Gastrocnemius medialis (tissue), 4 donors: Measurements from ENCODE around the gene ERI3. TPM values are rescaled to one million over a fixed set of nuclear protein-coding genes. Genes with fewer than 3 reads are reported as not detected.

Experiments used
- ATAC-seq, 2 donors: fragments of 150-250 bp; one replicate each; pipeline ENCODE4 v1.9.1; 2016
- DNase-seq, 2 donors: peaks; one replicate each; pipeline ENCODE4 v3.0.0-alpha.2; 2019
- H3K27ac ChIP-seq, 4 donors: fragments of 200-600 bp; sonication (generic); 1 replicate in 1 of 4; 2 replicates in 3 of 4; pipeline ENCODE4 v1.5.1; 2016 to 2018; ENCODE audit warnings: mild to moderate bottlenecking in 2 of 4, moderate library complexity in 1 of 4
- H3K27me3 ChIP-seq, 3 donors: fragments of 200-600 bp; sonication (generic) in 2 of 3; 1 replicate in 1 of 3; 2 replicates in 2 of 3; pipeline versions ENCODE4 v1.5.1 to v1.6.0; 2016 to 2019; ENCODE audit warnings: mild to moderate bottlenecking in 1 of 3, moderate library complexity in 1 of 3
- H3K36me3 ChIP-seq, 2 donors: fragments of 200-600 bp; sonication (generic) in 1 of 2; one replicate each; pipeline ENCODE4 v1.5.1; 2017 to 2018
- H3K4me1 ChIP-seq, 2 donors: fragments of 200-600 bp; sonication (generic) in 1 of 2; one replicate each; pipeline ENCODE4 v1.5.1; 2016 to 2017; ENCODE audit warnings: mild to moderate bottlenecking in 2 of 2
- H3K4me3 ChIP-seq, 4 donors: fragments of 200-600 bp; sonication (generic) in 3 of 4; 1 replicate in 1 of 4; 2 replicates in 3 of 4; pipeline ENCODE4 v1.5.1; 2016 to 2019; ENCODE audit warnings: mild to moderate bottlenecking in 2 of 4
- H3K9me3 ChIP-seq, 3 donors: fragments of 200-600 bp; sonication (generic) in 2 of 3; 1 replicate in 1 of 3; 2 replicates in 2 of 3; pipeline ENCODE4 v1.5.1; 2016 to 2019
- POLR2A ChIP-seq, 2 donors: fragments of 450-650 bp; IDR thresholded peaks; one replicate each; pipeline ENCODE4 v1.6.1; 2017; ENCODE audit warnings: antibody characterized with exemption in 2 of 2, mild to moderate bottlenecking in 2 of 2, moderate library complexity in 2 of 2
- in situ Hi-C, 4 donors: fragments of 200-750 bp; cut with MboI; loops; one replicate each; pipeline versions ENCODE4 v1.15.0 to v1.8.0; 2017; ENCODE audit warnings: low sequenced_read_pairs in 4 of 4
- intact Hi-C: fragments of 100-400 bp; cut with DNase I; formaldehyde crosslinking; loops from one replicate; pipeline ENCODE4 v1.15.1; 2023; ENCODE audit warnings: low total_unique reads
- total RNA-seq, 4 donors: library from RNA; depleted of rRNA; stranded (reverse); fragments of >200 nt; gene quantifications; one replicate each; pipeline versions ENCODE4 v1.1.0 to v1.2.3, GENCODE V29; 2016
- TF ChIP-seq, protein P1 (sequence below), 5 experiments: fragments of 450-650 bp in 3 of 5; fragments of 200-600 bp in 2 of 5; sonication (generic) in 2 of 5; IDR thresholded peaks in 4 of 5; conservative IDR thresholded peaks in 1 of 5; 1 replicate in 4 of 5; 2 replicates in 1 of 5; pipeline ENCODE4 v1.5.1; 2016 to 2019; ENCODE audit warnings: antibody characterized with exemption in 5 of 5, mild to moderate bottlenecking in 3 of 5, moderate library complexity in 3 of 5

Gene ERI3
- total RNA-seq, 4 donors from 2014 or later: 53.8 to 101 (median 79.8) TPM

DNA sequence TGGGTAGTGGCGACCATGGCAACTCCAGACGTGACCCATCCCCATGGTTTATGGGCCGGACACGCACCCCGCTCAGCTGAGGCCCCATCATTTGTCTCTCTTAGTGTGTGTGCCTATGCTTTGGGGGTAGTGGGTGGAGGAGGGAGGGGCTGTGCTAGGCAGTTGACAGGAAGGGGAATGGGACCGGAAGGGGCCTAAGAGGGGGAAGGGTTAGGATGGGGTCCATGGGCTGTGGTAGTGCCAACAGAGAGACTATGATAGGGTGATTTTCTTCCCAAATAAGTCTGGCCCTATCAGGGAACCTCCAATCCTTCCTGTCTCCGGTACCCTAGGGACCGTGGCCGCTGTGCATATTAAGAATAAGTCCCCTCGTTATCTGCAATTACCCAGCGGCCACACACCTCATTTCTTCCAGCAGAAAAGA lies 131.9 kb downstream of the ERI3 start:
- TF ChIP-seq, protein P1, sequence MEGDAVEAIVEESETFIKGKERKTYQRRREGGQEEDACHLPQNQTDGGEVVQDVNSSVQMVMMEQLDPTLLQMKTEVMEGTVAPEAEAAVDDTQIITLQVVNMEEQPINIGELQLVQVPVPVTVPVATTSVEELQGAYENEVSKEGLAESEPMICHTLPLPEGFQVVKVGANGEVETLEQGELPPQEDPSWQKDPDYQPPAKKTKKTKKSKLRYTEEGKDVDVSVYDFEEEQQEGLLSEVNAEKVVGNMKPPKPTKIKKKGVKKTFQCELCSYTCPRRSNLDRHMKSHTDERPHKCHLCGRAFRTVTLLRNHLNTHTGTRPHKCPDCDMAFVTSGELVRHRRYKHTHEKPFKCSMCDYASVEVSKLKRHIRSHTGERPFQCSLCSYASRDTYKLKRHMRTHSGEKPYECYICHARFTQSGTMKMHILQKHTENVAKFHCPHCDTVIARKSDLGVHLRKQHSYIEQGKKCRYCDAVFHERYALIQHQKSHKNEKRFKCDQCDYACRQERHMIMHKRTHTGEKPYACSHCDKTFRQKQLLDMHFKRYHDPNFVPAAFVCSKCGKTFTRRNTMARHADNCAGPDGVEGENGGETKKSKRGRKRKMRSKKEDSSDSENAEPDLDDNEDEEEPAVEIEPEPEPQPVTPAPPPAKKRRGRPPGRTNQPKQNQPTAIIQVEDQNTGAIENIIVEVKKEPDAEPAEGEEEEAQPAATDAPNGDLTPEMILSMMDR (IDR thresholded peaks at IDR 0.05 in 4 of 5, conservative IDR thresholded peaks at IDR 0.05 in 1 of 5): no peak
- TF ChIP-seq POLR2A (IDR thresholded peaks at IDR 0.05): no peak
- intact Hi-C loops: no loop called here
- no peaks in the 10 kb centered on the region for H3K27me3 ChIP-seq
- no peaks in the 10 kb centered on the region for H3K4me1 ChIP-seq
- in situ Hi-C loops: loop anchor here in 3 of 4 donors (25.0 kb wide), 1 partner anchor 364 kb away; no protein-coding TSS in a partner anchor
- no peak overlapping the region for H3K27ac ChIP-seq
- DNase-seq (no peak), ATAC-seq (no peak)
- H3K36me3 ChIP-seq: peaks cover 0 to 33% of the 10 kb centered on the region in 2 donors
- no peaks in the 10 kb centered on the region for H3K9me3 ChIP-seq
- H3K4me3 ChIP-seq: no peak overlapping the region

DNA sequence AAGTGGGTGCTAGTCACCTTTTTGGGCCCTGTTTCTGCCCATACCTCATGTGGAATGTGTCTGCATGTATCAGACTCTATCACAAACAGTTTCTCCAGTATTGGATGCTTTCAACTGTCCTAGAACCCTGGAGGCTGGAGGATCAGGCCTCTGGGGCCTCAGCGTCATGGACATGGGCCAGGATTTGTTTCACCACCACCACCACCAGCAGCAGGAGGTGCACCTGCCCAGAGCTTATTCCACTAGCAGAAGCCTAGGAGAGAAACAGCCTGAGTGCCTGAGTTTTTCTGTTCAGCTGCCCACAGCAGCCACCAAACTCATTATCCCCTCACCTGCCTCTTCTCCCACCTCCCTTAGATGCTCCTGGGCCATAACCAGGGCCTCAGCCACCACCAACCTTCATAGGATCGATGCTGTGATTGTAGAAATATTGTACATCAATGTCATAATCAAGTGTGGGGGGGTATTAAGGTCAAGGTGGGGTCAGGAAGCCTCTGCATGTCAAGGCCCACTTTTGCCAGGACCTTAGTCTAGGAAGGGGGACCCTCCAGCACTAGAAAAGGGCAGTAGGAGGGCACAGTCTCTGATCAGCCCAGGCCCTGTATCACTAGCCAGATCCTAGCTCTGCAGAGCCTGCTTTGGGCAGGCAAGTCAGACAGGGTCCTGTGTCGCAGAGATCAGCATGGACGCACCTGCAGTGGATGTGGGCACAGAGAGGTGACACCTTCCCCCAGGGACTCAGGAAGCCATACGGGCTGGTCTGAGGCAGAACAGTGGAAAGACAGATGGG lies 132.5 kb downstream of the ERI3 start:
- DNase-seq (no peak), ATAC-seq (no peak)
- H3K4me3 ChIP-seq: no peak overlapping the region
- H3K4me1 ChIP-seq: no peaks in the 10 kb centered on the region
- in situ Hi-C loops: loop anchor here in 3 of 4 donors (25.0 kb wide), 1 partner anchor 365 kb away; no protein-coding TSS in a partner anchor
- intact Hi-C loops: no loop called here
- H3K27me3 ChIP-seq: no peaks in the 10 kb centered on the region
- no peak for TF ChIP-seq POLR2A (IDR thresholded peaks at IDR 0.05)
- TF ChIP-seq, protein P1 (IDR thresholded peaks at IDR 0.05 in 4 of 5, conservative IDR thresholded peaks at IDR 0.05 in 1 of 5): no peak
- H3K9me3 ChIP-seq: no peaks in the 10 kb centered on the region
- peaks cover 0 to 37% of the 10 kb centered on the region in 2 donors for H3K36me3 ChIP-seq
- no peak overlapping the region for H3K27ac ChIP-seq

DNA sequence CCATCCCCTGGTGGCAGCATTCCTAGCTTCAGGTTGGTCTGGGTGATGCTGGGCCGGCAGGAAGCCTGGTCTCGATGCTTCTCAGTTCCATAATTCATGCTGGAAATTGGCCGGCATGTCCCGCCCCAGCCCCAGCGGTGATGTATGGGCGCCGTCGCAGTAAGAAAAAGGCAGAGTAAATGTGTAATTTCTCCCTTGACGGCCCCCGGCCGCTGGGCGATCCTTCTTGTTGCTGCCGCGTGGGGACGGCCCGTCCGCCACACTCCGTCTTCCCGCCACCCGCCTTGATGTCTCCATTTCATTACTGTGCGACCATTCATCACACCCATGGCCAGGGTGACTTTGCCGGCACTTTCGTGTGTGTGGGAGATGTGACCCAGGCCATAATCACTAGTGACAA lies 133.3 kb downstream of the ERI3 start:
- Histone ChIP-seq H3K27me3 (no peaks in the 10 kb centered on the region), H3K36me3 (peaks cover 0 to 37% of the 10 kb centered on the region in 2 donors), H3K9me3 (no peaks in the 10 kb centered on the region), H3K4me1 (no peaks in the 10 kb centered on the region), H3K4me3 (no peak overlapping the region), H3K27ac (no peak overlapping the region)
- in situ Hi-C loops: loop anchor here in 3 of 4 donors (25.0 kb wide), 1 partner anchor 366 kb away; no protein-coding TSS in a partner anchor
- TF ChIP-seq, protein P1 (IDR thresholded peaks at IDR 0.05 in 4 of 5, conservative IDR thresholded peaks at IDR 0.05 in 1 of 5): no peak
- no peak for TF ChIP-seq POLR2A (IDR thresholded peaks at IDR 0.05)
- DNase-seq (no peak), ATAC-seq (no peak)
- intact Hi-C loops: no loop called here

DNA sequence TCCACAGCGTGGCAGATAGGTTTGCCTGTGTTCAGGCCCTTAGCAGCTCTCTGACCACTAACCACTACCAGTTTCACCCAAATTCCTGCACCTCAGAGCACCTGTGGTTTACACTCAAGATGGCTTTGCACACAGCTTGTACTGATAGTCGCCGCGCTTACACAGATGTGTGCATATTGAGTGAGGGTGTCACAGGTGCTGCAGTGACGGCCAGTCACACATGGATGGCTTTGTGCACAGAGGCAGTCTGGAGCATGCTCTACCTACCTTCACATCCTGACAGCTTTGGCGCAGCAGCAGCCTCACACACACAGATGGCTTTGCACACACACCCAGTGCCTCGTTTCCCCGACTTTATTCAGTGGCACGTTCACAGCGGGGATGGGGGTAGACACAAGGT lies 134.3 kb downstream of the ERI3 start:
- H3K27me3 ChIP-seq: no peaks in the 10 kb centered on the region
- TF ChIP-seq, protein P1 (IDR thresholded peaks at IDR 0.05 in 4 of 5, conservative IDR thresholded peaks at IDR 0.05 in 1 of 5): no peak
- DNase-seq (no peak), ATAC-seq (no peak)
- no peaks in the 10 kb centered on the region for H3K9me3 ChIP-seq
- no peak overlapping the region for H3K4me3 ChIP-seq
- no peak overlapping the region for H3K27ac ChIP-seq
- intact Hi-C loops: no loop called here
- peaks cover 0 to 37% of the 10 kb centered on the region in 2 donors for H3K36me3 ChIP-seq
- no peaks in the 10 kb centered on the region for H3K4me1 ChIP-seq
- in situ Hi-C loops: loop anchor here in 3 of 4 donors (25.0 kb wide), 1 partner anchor 367 kb away; no protein-coding TSS in a partner anchor
